ENCODE measurements around the gene SFTA2. TPM values are rescaled to one million over a fixed set of nuclear protein-coding genes. Genes with fewer than 3 reads are reported as not detected.

The SFTA2 gene
- total and polyA plus RNA-seq, 2 of the 8 experiments (the other 6 are each of a cell fraction or from before 2014, with no cell fraction given) = not detected

GRCh38 chr6:30930506-30930905 is 1.5 kb downstream of the SFTA2 start (continued):
- TF ChIP-seq CHD7 (IDR thresholded peaks at IDR 0.05; ENCODE audit: insufficient replicate concordance, low read length) (no peak), NRF1 (IDR thresholded peaks at IDR 0.05; ENCODE audit: low read depth, low read length) (no peak), RAD21 (IDR thresholded peaks at IDR 0.05 in 1 of 2, conservative IDR thresholded peaks at IDR 0.05 in 1 of 2; ENCODE audit: low read depth in 2 of 2, low read length in 2 of 2) (no peak), E2F6 (IDR thresholded peaks at IDR 0.05) (no peak), CREB1 (IDR thresholded peaks at IDR 0.05) (no peak), FOSL1 (IDR thresholded peaks at IDR 0.05; ENCODE audit: insufficient read depth, low read depth, low read length) (no peak), MAFK (IDR thresholded peaks at IDR 0.05; ENCODE audit: low read depth, low read length) (no peak), CEBPB (IDR thresholded peaks at IDR 0.05; ENCODE audit: low read depth, low read length) (no peak)
